GM19463 (cell line): Measurements from ENCODE around the gene SERTAD1.
A peak's percentile ranks its signal among the peaks of the same experiment; 100 is the strongest.
"Not testable (repeated sequence)": the region's sequence is repeated elsewhere in the genome, so short reads cannot be mapped to it uniquely, and the experiment has no call there.

Experiments
- ATAC-seq: cut with Tn5 transposase; IDR thresholded peaks from one replicate; pipeline ENCODE4 v1.9.1; 2021; ENCODE audit warnings: mild to moderate bottlenecking, moderate library complexity; ENCODE audit not compliant: unreplicated experiment

Gene SERTAD1

GRCh38 chr19:40453151-40453735 lies 27.5 kb upstream of the SERTAD1 start:
- no peak for ATAC-seq

GRCh38 chr19:40452016-40452415 lies 26.2 kb upstream of the SERTAD1 start:
- ATAC-seq = no peak

GRCh38 chr19:40450664-40451063 lies 24.9 kb upstream of the SERTAD1 start:
- no peak for ATAC-seq

- ATAC-seq = no peak
Observed at GRCh38 chr19:40449506-40449905, 23.7 kb upstream of the SERTAD1 start.

GRCh38 chr19:40446263-40446784 lies 20.5 kb upstream of the SERTAD1 start:
- no peak for ATAC-seq

GRCh38 chr19:40445780-40446262 lies 20.0 kb upstream of the SERTAD1 start:
- ATAC-seq = no peak

- ATAC-seq = no peak
Observed at GRCh38 chr19:40444825-40445312, 19.1 kb upstream of the SERTAD1 start.

- peak; percentile 69 for ATAC-seq
Observed at GRCh38 chr19:40444000-40444824, 18.4 kb upstream of the SERTAD1 start, which contains the start of gene SERTAD3. Gene SERTAD3 (minus strand): TSS chr19:40444335. CDS start chr19:40442080, 2,255 bp downstream.

GRCh38 chr19:40443131-40443999 lies 17.6 kb upstream of the SERTAD1 start:
- ATAC-seq = peak; percentile 63

- no peak for ATAC-seq
Observed at GRCh38 chr19:40442328-40443130, 16.7 kb upstream of the SERTAD1 start.

- ATAC-seq = no peak
Observed at GRCh38 chr19:40441719-40442253, 16.0 kb upstream of the SERTAD1 start.

- no peak for ATAC-seq
Observed at GRCh38 chr19:40438284-40438683, 12.5 kb upstream of the SERTAD1 start.

GRCh38 chr19:40433391-40434216 lies 7.8 kb upstream of the SERTAD1 start:
- ATAC-seq = peak; percentile 63

GRCh38 chr19:40432760-40433159 lies 7.0 kb upstream of the SERTAD1 start:
- ATAC-seq = not testable (repeated sequence)

- no peak for ATAC-seq
Observed at GRCh38 chr19:40431698-40432097, 5.9 kb upstream of the SERTAD1 start.

- not testable (repeated sequence) for ATAC-seq
Observed at GRCh38 chr19:40430242-40430641, 4.5 kb upstream of the SERTAD1 start.

- not testable (repeated sequence) for ATAC-seq
Observed at GRCh38 chr19:40428197-40428596, 2.4 kb upstream of the SERTAD1 start.

GRCh38 chr19:40424637-40425449 lies 949 bp downstream of the SERTAD1 start:
- no peak for ATAC-seq
